ENCODE measurements around the gene CHN2. TPM values are rescaled to one million over a fixed set of nuclear protein-coding genes. Genes with fewer than 3 reads are reported as not detected.

The CHN2 gene
- total and polyA plus RNA-seq, 10 donors: 4.2 to 52.0 (median 28.5) TPM

GRCh38 chr7:29453021-29453420, 258.4 kb downstream of the CHN2 start:
- intact Hi-C loops (cut with DNase I; ENCODE audit: low total_unique reads): no loop called here
- Histone ChIP-seq H3K4me3 (no peak overlapping the region), H3K27me3 (replicated peaks in 1 of 7) (no peaks in the 10 kb centered on the region), H3K36me3 (no peaks in the 10 kb centered on the region), H3K27ac (no peak overlapping the region), H3K9me3 (no peaks in the 10 kb centered on the region), H3K4me1 (no peaks in the 10 kb centered on the region)
- no peak for DNase-seq
- WGBS, 5 donors: 64 to 78% (median 73%) methylated on average over 2 of the region's 2 CpGs
- TF ChIP-seq CTCF (IDR thresholded peaks at IDR 0.05 in 8 of 11, conservative IDR thresholded peaks at IDR 0.05 in 3 of 11) (no peak), POLR2AphosphoS5 (IDR thresholded peaks at IDR 0.05) (no peak), POLR2A (IDR thresholded peaks at IDR 0.05) (no peak)

GRCh38 chr7:29454464-29454863, 259.9 kb downstream of the CHN2 start:
- Histone ChIP-seq H3K4me3 (no peak overlapping the region), H3K9me3 (no peaks in the 10 kb centered on the region), H3K4me1 (no peaks in the 10 kb centered on the region), H3K27ac (no peak overlapping the region), H3K27me3 (replicated peaks in 1 of 7) (no peaks in the 10 kb centered on the region), H3K36me3 (no peaks in the 10 kb centered on the region)
- DNase-seq: no peak
- TF ChIP-seq CTCF (IDR thresholded peaks at IDR 0.05 in 8 of 11, conservative IDR thresholded peaks at IDR 0.05 in 3 of 11): no peak
- TF ChIP-seq POLR2AphosphoS5 (IDR thresholded peaks at IDR 0.05): no peak
- TF ChIP-seq POLR2A (IDR thresholded peaks at IDR 0.05): no peak
- intact Hi-C loops (cut with DNase I; ENCODE audit: low total_unique reads): no loop called here
- 83 to 93% (median 89%) methylated on average over 4 of the region's 4 CpGs for WGBS, 5 donors

GRCh38 chr7:29454899-29455451, 260.4 kb downstream of the CHN2 start:
- no peak overlapping the region for H3K27ac ChIP-seq
- no peaks in the 10 kb centered on the region for H3K9me3 ChIP-seq
- no peak for TF ChIP-seq POLR2A (IDR thresholded peaks at IDR 0.05)
- TF ChIP-seq POLR2AphosphoS5 (IDR thresholded peaks at IDR 0.05): no peak
- no peak for TF ChIP-seq CTCF (IDR thresholded peaks at IDR 0.05 in 8 of 11, conservative IDR thresholded peaks at IDR 0.05 in 3 of 11)
- intact Hi-C loops (cut with DNase I; ENCODE audit: low total_unique reads): no loop called here
- H3K4me3 ChIP-seq: no peak overlapping the region
- H3K36me3 ChIP-seq: no peaks in the 10 kb centered on the region
- DNase-seq: no peak
- H3K4me1 ChIP-seq: no peaks in the 10 kb centered on the region
- WGBS, 5 donors: 92 to 99% (median 97%) methylated on average over 5 of the region's 5 CpGs
- H3K27me3 ChIP-seq (replicated peaks in 1 of 7): no peaks in the 10 kb centered on the region

- H3K27me3 ChIP-seq (replicated peaks in 1 of 7): no peaks in the 10 kb centered on the region
- 78 to 87% (median 84%) methylated on average over 7 of the region's 7 CpGs for WGBS, 5 donors
- intact Hi-C loops (cut with DNase I; ENCODE audit: low total_unique reads): no loop called here
- no peaks in the 10 kb centered on the region for H3K9me3 ChIP-seq
- no peak overlapping the region for H3K27ac ChIP-seq
- H3K36me3 ChIP-seq: no peaks in the 10 kb centered on the region
- no peak for DNase-seq
- no peak for TF ChIP-seq CTCF (IDR thresholded peaks at IDR 0.05 in 8 of 11, conservative IDR thresholded peaks at IDR 0.05 in 3 of 11)
- TF ChIP-seq POLR2AphosphoS5 (IDR thresholded peaks at IDR 0.05): no peak
- no peak overlapping the region for H3K4me3 ChIP-seq
- H3K4me1 ChIP-seq: no peaks in the 10 kb centered on the region
These were observed 262.6 kb downstream of the CHN2 start for GRCh38 chr7:29457141-29457561.

All from spleen (tissue), 11 donors.